Activated CD8-positive, alpha-beta T cell treated with anti-CD3 and anti-CD28 coated beads for 36 hours (primary cell): ENCODE measurements around the gene DNAL1. TPM values are rescaled to one million over a fixed set of nuclear protein-coding genes. Genes with fewer than 3 reads are reported as not detected.

Source experiments
- ATAC-seq: fragments of 200-7000 bp; cut with Tn5 transposase; one replicate; pipeline ENCODE4 v1.10.0; 2021; ENCODE audit warnings: mild to moderate bottlenecking, moderate library complexity
- CTCF ChIA-PET: fragments of 350-600 bp; sonication (Branson Sonifier 250); formaldehyde crosslinking; loops from one replicate; lab custom pipeline; 2021; ENCODE audit warnings: antibody characterized with exemption; lab: Charles Lee
- POLR2A ChIA-PET: fragments of 350-600 bp; sonication (Branson Sonifier 250); formaldehyde crosslinking; loops from one replicate; lab custom pipeline; 2021; ENCODE audit warnings: antibody characterized with exemption; lab: Charles Lee
- DNase-seq: peaks from one replicate; pipeline ENCODE4 v3.0.0-alpha.2; 2020
- H3K27ac Mint-ChIP-seq: one replicate; pipeline ENCODE4 v1.8.0; 2021; ENCODE audit warnings: mild to moderate bottlenecking, mixed read lengths
- H3K27me3 Mint-ChIP-seq: one replicate; pipeline ENCODE4 v1.8.0; 2021; ENCODE audit warnings: mixed read lengths
- H3K36me3 Mint-ChIP-seq: one replicate; pipeline ENCODE4 v1.8.0; 2021; ENCODE audit warnings: low read depth, mixed read lengths
- H3K4me1 Mint-ChIP-seq: one replicate; pipeline ENCODE4 v1.8.0; 2021; ENCODE audit warnings: low read depth, mixed read lengths
- H3K4me3 Mint-ChIP-seq: one replicate; pipeline ENCODE4 v1.8.0; 2021; ENCODE audit warnings: mild to moderate bottlenecking, moderate library complexity, mixed read lengths
- H3K9me3 Mint-ChIP-seq: one replicate; pipeline ENCODE4 v1.8.0; 2021; ENCODE audit warnings: mixed read lengths
- intact Hi-C: fragments of 100-400 bp; cut with micrococcal nuclease; formaldehyde crosslinking; loops from one replicate; pipeline ENCODE4 v1.10.0; 2022
- total RNA-seq, 2 experiments: library from RNA; stranded (reverse); gene quantifications; one replicate each; pipeline ENCODE4 v1.2.3, GENCODE V29; 2021
- TF ChIP-seq, protein P1 (sequence below): fragments of 200-600 bp; IDR thresholded peaks from one replicate; pipeline ENCODE4 v1.8.0; 2022; ENCODE audit warnings: antibody characterized with exemption, mild to moderate bottlenecking

The DNAL1 gene
- total RNA-seq, 2 experiments from 2014 or later: 4.8 to 5.9 TPM

DNA sequence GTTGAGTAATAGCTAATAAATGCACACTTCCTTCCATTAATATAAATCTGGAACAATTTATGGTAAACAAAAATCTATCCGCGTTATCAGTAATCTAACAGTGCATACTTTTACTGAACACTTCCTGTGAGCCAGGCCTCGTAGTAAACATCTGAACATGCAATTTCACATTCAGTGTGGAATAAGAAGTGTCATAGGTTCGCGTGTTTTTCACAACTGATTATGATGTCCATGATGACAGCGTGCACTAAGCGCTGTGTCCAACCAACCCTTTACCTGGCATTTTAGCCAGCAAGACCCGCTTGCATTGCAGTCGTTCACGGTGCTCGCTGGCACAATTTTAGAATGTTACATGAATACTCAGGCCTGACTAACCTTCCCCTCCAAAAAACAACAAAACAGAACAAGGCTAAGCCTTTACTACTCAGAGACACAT lies 67.3 kb downstream of the DNAL1 start:
- Mint-ChIP-seq H3K27ac (peak overlapping the region; percentile 98), H3K4me1 (peaks cover 18% of the 10 kb centered on the region), H3K9me3 (no peaks in the 10 kb centered on the region), H3K27me3 (no peaks in the 10 kb centered on the region), H3K4me3 (peak overlapping the region; percentile 93), H3K36me3 (peaks cover 18% of the 10 kb centered on the region)
- TF ChIP-seq, protein P1, sequence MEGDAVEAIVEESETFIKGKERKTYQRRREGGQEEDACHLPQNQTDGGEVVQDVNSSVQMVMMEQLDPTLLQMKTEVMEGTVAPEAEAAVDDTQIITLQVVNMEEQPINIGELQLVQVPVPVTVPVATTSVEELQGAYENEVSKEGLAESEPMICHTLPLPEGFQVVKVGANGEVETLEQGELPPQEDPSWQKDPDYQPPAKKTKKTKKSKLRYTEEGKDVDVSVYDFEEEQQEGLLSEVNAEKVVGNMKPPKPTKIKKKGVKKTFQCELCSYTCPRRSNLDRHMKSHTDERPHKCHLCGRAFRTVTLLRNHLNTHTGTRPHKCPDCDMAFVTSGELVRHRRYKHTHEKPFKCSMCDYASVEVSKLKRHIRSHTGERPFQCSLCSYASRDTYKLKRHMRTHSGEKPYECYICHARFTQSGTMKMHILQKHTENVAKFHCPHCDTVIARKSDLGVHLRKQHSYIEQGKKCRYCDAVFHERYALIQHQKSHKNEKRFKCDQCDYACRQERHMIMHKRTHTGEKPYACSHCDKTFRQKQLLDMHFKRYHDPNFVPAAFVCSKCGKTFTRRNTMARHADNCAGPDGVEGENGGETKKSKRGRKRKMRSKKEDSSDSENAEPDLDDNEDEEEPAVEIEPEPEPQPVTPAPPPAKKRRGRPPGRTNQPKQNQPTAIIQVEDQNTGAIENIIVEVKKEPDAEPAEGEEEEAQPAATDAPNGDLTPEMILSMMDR: no peak
- DNase-seq: peak; percentile 18
- CTCF ChIA-PET: interaction anchor here (1.0 to 1.5 kb wide), 5 partner anchors 30 to 539 kb away, joined by 3 to 4 read pairs (median 3); no protein-coding TSS in a partner anchor
- no peak for ATAC-seq
- intact Hi-C loops: no loop called here
- POLR2A ChIA-PET: interaction anchor here (1.0 to 4.9 kb wide), 10 partner anchors 10 to 120 kb away, joined by 3 to 25 read pairs (median 4); a partner anchor contains a TSS

DNA sequence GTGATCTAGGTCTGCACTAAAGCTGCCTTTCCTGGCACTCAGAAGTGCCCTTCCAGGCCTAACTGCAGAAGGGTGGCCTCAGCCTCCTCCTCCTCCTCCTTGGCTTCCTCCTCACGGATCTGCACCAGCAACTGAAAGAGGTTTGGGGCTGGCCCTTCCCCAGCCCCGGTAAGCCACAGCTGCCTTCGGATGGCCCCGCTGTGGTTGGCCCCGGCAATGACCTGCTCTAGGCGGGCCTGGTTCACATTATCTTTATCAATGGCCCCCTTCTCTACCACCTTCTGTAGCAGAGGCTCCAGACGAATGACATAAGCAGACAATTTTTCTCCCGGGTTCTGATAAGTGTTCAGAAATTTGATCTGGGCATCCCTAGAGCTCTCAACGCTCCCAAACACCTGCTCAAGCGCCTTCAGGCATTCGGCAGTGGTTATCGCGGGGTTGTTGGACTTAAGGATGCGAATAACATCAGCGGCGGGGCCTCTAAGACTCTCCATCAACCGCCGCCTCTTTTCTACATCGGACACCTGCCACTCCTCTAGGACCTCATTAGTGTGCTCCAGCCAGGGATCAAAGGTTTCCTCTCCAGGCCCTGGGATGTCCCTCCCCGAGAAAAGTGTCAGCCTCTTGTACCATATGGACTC lies 67.9 kb downstream of the DNAL1 start:
- TF ChIP-seq, protein P1: no peak
- H3K27me3 Mint-ChIP-seq: no peaks in the 10 kb centered on the region

DNA sequence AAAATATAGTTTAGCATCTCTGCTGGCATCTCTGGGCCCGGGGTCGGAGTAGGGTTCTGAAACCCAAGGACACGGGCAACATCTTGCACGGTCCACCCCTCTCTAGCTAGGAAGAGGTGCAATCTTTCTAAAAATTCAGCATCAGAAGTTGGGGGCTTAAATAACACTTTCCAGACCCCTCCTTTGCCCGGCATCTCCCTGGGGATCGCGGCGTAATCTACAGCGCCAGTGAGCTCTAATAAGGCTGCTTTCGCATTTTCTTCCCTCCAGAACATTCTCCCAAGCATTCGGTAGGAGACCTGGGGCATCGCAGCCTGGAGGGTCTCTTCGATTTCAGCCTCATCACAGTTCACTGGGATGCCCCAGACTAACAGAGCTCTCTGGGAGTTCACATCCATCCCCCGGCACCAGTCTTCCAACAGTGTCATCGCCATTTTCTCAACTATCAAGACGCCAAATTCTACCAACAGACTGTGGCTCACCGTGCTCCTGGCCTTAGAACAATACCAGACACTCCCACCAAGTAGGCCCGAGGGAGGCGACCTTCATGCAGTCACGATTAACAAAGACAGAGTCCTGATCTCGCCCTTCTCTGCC lies 68.5 kb downstream of the DNAL1 start:
- peaks cover 18% of the 10 kb centered on the region for H3K4me1 Mint-ChIP-seq
- intact Hi-C loops: no loop called here
- no peak for ATAC-seq
- CTCF ChIA-PET: interaction anchor here (0.8 to 1.8 kb wide), 7 partner anchors 11 to 187 kb away, joined by 3 to 7 read pairs (median 4); a partner anchor contains a TSS
- H3K9me3 Mint-ChIP-seq: no peaks in the 10 kb centered on the region
- H3K36me3 Mint-ChIP-seq: peaks cover 22% of the 10 kb centered on the region
- peak overlapping the region; percentile 93 for H3K4me3 Mint-ChIP-seq
- POLR2A ChIA-PET: interaction anchor here (0.8 to 4.9 kb wide), 13 partner anchors 11 to 173 kb away, joined by 3 to 25 read pairs (median 4); partner anchors contain the start of gene ZNF410
- H3K27ac Mint-ChIP-seq: peak overlapping the region; percentile 98
- DNase-seq: no peak
- no peaks in the 10 kb centered on the region for H3K27me3 Mint-ChIP-seq
- TF ChIP-seq, protein P1: no peak

More for the DNA sequence above, 67.9 kb downstream of the DNAL1 start:
- peak overlapping the region; percentile 98 for H3K27ac Mint-ChIP-seq
- intact Hi-C loops: no loop called here
- H3K36me3 Mint-ChIP-seq: peaks cover 19% of the 10 kb centered on the region
- ATAC-seq (peak; percentile 35), DNase-seq (peak; percentile 64)
- POLR2A ChIA-PET: interaction anchor here (0.8 to 4.9 kb wide), 15 partner anchors 11 to 174 kb away, joined by 3 to 25 read pairs (median 4); partner anchors contain the start of gene ZNF410
- no peaks in the 10 kb centered on the region for H3K9me3 Mint-ChIP-seq
- peak overlapping the region; percentile 93 for H3K4me3 Mint-ChIP-seq
- H3K4me1 Mint-ChIP-seq: peaks cover 18% of the 10 kb centered on the region
- CTCF ChIA-PET: interaction anchor here (0.8 to 1.8 kb wide), 8 partner anchors 12 to 539 kb away, joined by 3 to 7 read pairs (median 4); a partner anchor contains a TSS

DNA sequence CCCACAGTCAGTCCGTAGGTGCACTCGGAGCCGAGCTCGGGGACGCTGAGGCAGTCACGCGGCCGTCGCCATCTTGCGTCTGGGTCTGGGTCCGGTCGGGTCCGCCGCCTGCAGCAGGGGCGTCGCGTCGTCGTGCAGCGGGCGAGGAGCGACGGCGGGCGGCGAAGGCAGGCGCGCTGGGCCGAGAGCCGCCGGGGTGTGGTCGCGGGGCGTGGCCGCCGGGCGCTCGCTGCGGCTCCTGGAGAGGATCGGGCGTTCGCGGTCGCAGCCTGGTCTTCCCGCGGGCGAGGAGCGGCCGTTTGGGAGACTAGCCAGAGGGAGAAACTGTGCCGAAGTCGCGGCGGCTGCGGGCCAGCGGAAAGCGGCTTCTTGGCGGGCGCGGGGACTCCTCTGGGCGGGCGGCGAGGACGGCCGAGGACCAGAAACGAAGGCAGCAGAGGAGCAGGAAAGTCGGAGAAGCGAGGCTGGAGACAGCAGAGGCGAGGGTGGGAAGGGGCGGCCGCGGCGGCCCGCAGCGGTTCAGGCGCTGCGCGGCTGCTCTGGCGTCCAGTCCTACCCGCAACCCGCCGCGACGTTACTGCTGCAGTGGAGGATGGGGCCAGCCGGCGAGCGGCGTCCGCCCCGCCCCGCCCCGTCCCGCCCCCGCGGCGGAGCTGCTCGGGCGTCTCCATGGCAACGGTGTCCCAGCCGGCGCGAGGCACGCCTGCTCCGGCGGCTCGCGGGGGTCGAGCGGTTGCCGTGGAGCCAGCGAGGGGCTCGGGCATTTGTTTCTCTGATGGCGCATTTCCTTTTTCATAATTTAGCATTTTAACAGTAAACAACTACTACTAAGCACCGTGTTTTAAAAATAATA lies 69.2 kb downstream of the DNAL1 start, which contains the start of gene PNMA1:
PNMA1 (minus strand) TSS at position 582 of the 853 bp plus-strand sequence. CDS start 745 bp downstream, outside the sequence.
- POLR2A ChIA-PET: interaction anchor here (0.8 to 4.9 kb wide), 11 partner anchors 10 to 75 kb away, joined by 3 to 25 read pairs (median 4); a partner anchor contains a TSS
- peak within 1 kb of the TSS; percentile 98 for H3K27ac Mint-ChIP-seq
- peaks cover 24% of the 10 kb centered on the region for H3K36me3 Mint-ChIP-seq
- peak within 1 kb of the TSS; percentile 93 for H3K4me3 Mint-ChIP-seq
- peaks cover 18% of the 10 kb centered on the region for H3K4me1 Mint-ChIP-seq
- TF ChIP-seq, protein P1: no peak
- ATAC-seq: peak; percentile 81
- CTCF ChIA-PET: interaction anchor here (1.1 to 1.8 kb wide), 5 partner anchors 11 to 186 kb away, joined by 3 to 7 read pairs (median 4); no protein-coding TSS in a partner anchor
- no peaks in the 10 kb centered on the region for H3K9me3 Mint-ChIP-seq
- intact Hi-C loops: no loop called here
- H3K27me3 Mint-ChIP-seq: no peaks in the 10 kb centered on the region
- DNase-seq: peak; percentile 89
